ENCODE data around the gene PTPN2. TPM values are rescaled to one million over a fixed set of nuclear protein-coding genes. Genes with fewer than 3 reads are reported as not detected.

The PTPN2 gene
- total and polyA plus RNA-seq, 2 experiments from 2014 or later = 24.7 to 25.4 TPM

GRCh38 chr18:12911929-12912703 is 28.1 kb upstream of the PTPN2 start:
- H3K4me1 ChIP-seq (ENCODE audit: low read depth) = no peaks in the 10 kb centered on the region
- H3K4me3 ChIP-seq = no peak overlapping the region
- H3K9me3 ChIP-seq (ENCODE audit: low read depth) = no peaks in the 10 kb centered on the region
- H3K27me3 ChIP-seq = no peaks in the 10 kb centered on the region
- H3K36me3 ChIP-seq = no peaks in the 10 kb centered on the region
- DNase-seq (ENCODE audit: low read depth in 1 of 2, low spot score in 1 of 2) = no peak
- H3K27ac ChIP-seq = no peak overlapping the region
- no peak for TF ChIP-seq CTCF (IDR thresholded peaks at IDR 0.05; ENCODE audit: low read depth, low read length)

GRCh38 chr18:12911025-12911928 is 27.2 kb upstream of the PTPN2 start:
- no peak overlapping the region for H3K4me3 ChIP-seq
- no peaks in the 10 kb centered on the region for H3K4me1 ChIP-seq (ENCODE audit: low read depth)
- no peak for TF ChIP-seq CTCF (IDR thresholded peaks at IDR 0.05; ENCODE audit: low read depth, low read length)
- H3K27me3 ChIP-seq = no peaks in the 10 kb centered on the region
- no peak overlapping the region for H3K27ac ChIP-seq
- no peaks in the 10 kb centered on the region for H3K36me3 ChIP-seq
- peak in 1 of 2 donors; percentile 55 for DNase-seq (ENCODE audit: low read depth in 1 of 2, low spot score in 1 of 2)
- H3K9me3 ChIP-seq (ENCODE audit: low read depth) = no peaks in the 10 kb centered on the region

- Histone ChIP-seq H3K36me3 (no peaks in the 10 kb centered on the region), H3K27me3 (no peaks in the 10 kb centered on the region), H3K4me1 (ENCODE audit: low read depth) (no peaks in the 10 kb centered on the region), H3K9me3 (ENCODE audit: low read depth) (no peaks in the 10 kb centered on the region), H3K4me3 (no peak overlapping the region), H3K27ac (no peak overlapping the region)
- TF ChIP-seq CTCF (IDR thresholded peaks at IDR 0.05; ENCODE audit: low read depth, low read length) = no peak
- peak in 1 of 2 donors; percentile 27 for DNase-seq (ENCODE audit: low read depth in 1 of 2, low spot score in 1 of 2)
These were observed 24.7 kb upstream of the PTPN2 start for GRCh38 chr18:12908706-12909105.

- H3K27ac ChIP-seq = no peak overlapping the region
These were observed 23.4 kb upstream of the PTPN2 start for GRCh38 chr18:12907258-12907925.

More at GRCh38 chr18:12907258-12907925, 23.4 kb upstream of the PTPN2 start:
- peak in 1 of 2 donors; percentile 60 for DNase-seq (ENCODE audit: low read depth in 1 of 2, low spot score in 1 of 2)
- H3K36me3 ChIP-seq = no peaks in the 10 kb centered on the region
- no peak overlapping the region for H3K4me3 ChIP-seq
- H3K4me1 ChIP-seq (ENCODE audit: low read depth) = no peaks in the 10 kb centered on the region
- TF ChIP-seq CTCF (IDR thresholded peaks at IDR 0.05; ENCODE audit: low read depth, low read length) = no peak
- no peaks in the 10 kb centered on the region for H3K27me3 ChIP-seq
- H3K9me3 ChIP-seq (ENCODE audit: low read depth) = no peaks in the 10 kb centered on the region

All from cardiac muscle cell (in vitro differentiated cells and primary cell).